Lung (tissue), 12 donors: Measurements from ENCODE around the gene PACSIN3. TPM values are rescaled to one million over a fixed set of nuclear protein-coding genes. Genes with fewer than 3 reads are reported as not detected.

ENCODE experiments used
- ATAC-seq: fragments of 200-7000 bp; cut with Tn5 transposase; one replicate; pipeline ENCODE4 v1.9.1; 2020; ENCODE audit warnings: moderate number of reproducible peaks; ENCODE audit not compliant: insufficient read depth, low FRiP score
- DNase-seq, 3 donors: peaks; one replicate each; pipeline ENCODE4 v3.0.0-alpha.2; 2013 to 2017
- H3K27ac ChIP-seq, 2 donors: one replicate each; pipeline ENCODE4 v1.5.1; 2013; ENCODE audit warnings: mild to moderate bottlenecking in 2 of 2, moderate library complexity in 2 of 2, control low read depth in 1 of 2, inconsistent platforms in 1 of 2, low read depth in 1 of 2, low read length in 1 of 2
- H3K27me3 ChIP-seq, 3 donors: one replicate each; pipeline ENCODE4 v1.5.1; 2013; ENCODE audit warnings: low read length in 2 of 3; ENCODE audit not compliant: control insufficient read depth in 3 of 3, insufficient read depth in 3 of 3
- H3K36me3 ChIP-seq, 4 donors: one replicate each; pipeline ENCODE4 v1.5.1; 2013; ENCODE audit warnings: low read length in 4 of 4, mild to moderate bottlenecking in 1 of 4, moderate library complexity in 1 of 4; ENCODE audit not compliant: control insufficient read depth in 4 of 4, insufficient read depth in 4 of 4
- H3K4me1 ChIP-seq, 5 donors: one replicate each; pipeline ENCODE4 v1.5.1; 2013; ENCODE audit warnings: low read length in 5 of 5, mild to moderate bottlenecking in 2 of 5, moderate library complexity in 1 of 5; ENCODE audit not compliant: control insufficient read depth in 5 of 5, insufficient read depth in 5 of 5
- H3K4me3 ChIP-seq: one replicate; pipeline ENCODE4 v1.5.1; 2013; ENCODE audit warnings: mild to moderate bottlenecking, control low read depth, moderate library complexity
- H3K9ac ChIP-seq, 2 donors: one replicate each; pipeline ENCODE4 v1.5.1; 2013; ENCODE audit warnings: low read length in 2 of 2, control low read depth in 1 of 2; ENCODE audit not compliant: insufficient read depth in 1 of 2
- H3K9me3 ChIP-seq, 4 donors: one replicate each; pipeline ENCODE4 v1.5.1; 2013; ENCODE audit warnings: low read length in 3 of 4, mild to moderate bottlenecking in 1 of 4, moderate library complexity in 1 of 4; ENCODE audit not compliant: control insufficient read depth in 4 of 4, insufficient read depth in 3 of 4
- CTCF ChIP-seq: IDR thresholded peaks from 2 replicates; pipeline ENCODE4 v1.5.1; 2012; ENCODE audit warnings: mild to moderate bottlenecking; ENCODE audit errors: control extremely low read depth, extremely low read depth
- WGBS, 2 donors: extraction: QIAGEN DNeasy Blood & Tissue Kit; methylation state at CpG; one replicate each; pipeline ENCODE4 v1.1.7; 2013; 5-methylcytosine and 5-hydroxymethylcytosine counted together
- polyA plus RNA-seq, 2 donors: library from polyadenylated mRNA; stranded (reverse); fragments of 200-250 nt; gene quantifications; one replicate each; pipeline ENCODE4 v1.2.1, GENCODE V29; 2013
- total RNA-seq, 2 donors: library from RNA; depleted of rRNA in 1 of 2; stranded (reverse); fragments of >200 nt in 1 of 2; gene quantifications; one replicate each; pipeline ENCODE4 v1.2.1, GENCODE V29; 2014 to 2021
- donor health status: control.
- donor health status: control.
- donor health status: Bipolar disorder and iron deficiency.
- donor health status: healthy.
- donor health status: DM: yes; HTN: yes; CAD: no.

The PACSIN3 gene
- total and polyA plus RNA-seq, 4 donors: 20.6 to 53.3 (median 36.3) TPM

GRCh38 chr11:47154616-47155570, 31.3 kb downstream of the PACSIN3 start:
- H3K9ac ChIP-seq: no peak overlapping the region
- H3K9me3 ChIP-seq: no peaks in the 10 kb centered on the region
- DNase-seq (no peak), ATAC-seq (no peak)
- 41 to 61% methylated on average over 18 of the region's 18 CpGs for WGBS, 2 donors
- H3K27ac ChIP-seq: no peak overlapping the region
- TF ChIP-seq CTCF: no peak
- no peaks in the 10 kb centered on the region for H3K27me3 ChIP-seq
- H3K36me3 ChIP-seq: peaks cover 0 to 8% (median 0%) of the 10 kb centered on the region in 4 donors
- peaks cover 0 to 49% (median 4%) of the 10 kb centered on the region in 5 donors for H3K4me1 ChIP-seq
- H3K4me3 ChIP-seq: no peak overlapping the region

GRCh38 chr11:47152953-47153950, 33.0 kb downstream of the PACSIN3 start:
- no peak overlapping the region for H3K4me3 ChIP-seq
- DNase-seq: peak; percentile 91 to 92 (median 91)
- 45 to 55% methylated on average over 11 of the region's 11 CpGs for WGBS, 2 donors
- H3K9me3 ChIP-seq: no peaks in the 10 kb centered on the region
- peak; percentile 88 for ATAC-seq
- H3K36me3 ChIP-seq: peaks cover 0 to 12% (median 0%) of the 10 kb centered on the region in 4 donors
- no peaks in the 10 kb centered on the region for H3K27me3 ChIP-seq
- no peak overlapping the region for H3K9ac ChIP-seq
- H3K27ac ChIP-seq: no peak overlapping the region
- peaks cover 0 to 59% (median 4%) of the 10 kb centered on the region in 5 donors for H3K4me1 ChIP-seq
- TF ChIP-seq CTCF: peak; percentile 80

GRCh38 chr11:47152126-47152952, 33.9 kb downstream of the PACSIN3 start:
- no peak for ATAC-seq
- Histone ChIP-seq H3K4me3 (no peak overlapping the region), H3K9ac (no peak overlapping the region), H3K27ac (no peak overlapping the region), H3K36me3 (peaks cover 0 to 14% (median 0%) of the 10 kb centered on the region in 4 donors), H3K27me3 (no peaks in the 10 kb centered on the region), H3K9me3 (no peaks in the 10 kb centered on the region), H3K4me1 (peaks cover 0 to 51% (median 4%) of the 10 kb centered on the region in 5 donors)
- DNase-seq: peak in 1 of 3 donors; percentile 41
- TF ChIP-seq CTCF: no peak
- WGBS, 2 donors: 76 to 81% methylated on average over 16 of the region's 16 CpGs
